T-helper 17 cell (primary cell): ENCODE results near the gene ZBTB7B. TPM values are rescaled to one million over a fixed set of nuclear protein-coding genes. Genes with fewer than 3 reads are reported as not detected.

Experiments
- ATAC-seq: fragments of 150-1000 bp; cut with Tn5 transposase; 2 replicates; pipeline ENCODE4 v1.10.0; 2021; ENCODE audit warnings: mild to moderate bottlenecking, moderate library complexity
- DNase-seq, 3 donors: peaks; one replicate each; pipeline versions ENCODE4 v3.0.0 to v3.0.0-alpha.2; 2020 to 2021
- H3K9me3 ChIP-seq: one replicate; pipeline ENCODE4 v1.7.0; 2013; ENCODE audit warnings: low read length, mild to moderate bottlenecking; ENCODE audit not compliant: control insufficient read depth, poor library complexity, severe bottlenecking
- H3K27ac Mint-ChIP-seq: one replicate; pipeline ENCODE4 v1.8.0; 2022; ENCODE audit warnings: mild to moderate bottlenecking, moderate library complexity, mixed read lengths
- H3K27me3 Mint-ChIP-seq: one replicate; pipeline ENCODE4 v1.8.0; 2022; ENCODE audit warnings: mixed read lengths
- H3K36me3 Mint-ChIP-seq: one replicate; pipeline ENCODE4 v1.8.0; 2022; ENCODE audit warnings: low read depth, mixed read lengths
- H3K4me1 Mint-ChIP-seq: one replicate; pipeline ENCODE4 v1.8.0; 2022; ENCODE audit warnings: mild to moderate bottlenecking, mixed read lengths
- H3K4me3 Mint-ChIP-seq: one replicate; pipeline ENCODE4 v1.8.0; 2022; ENCODE audit warnings: mild to moderate bottlenecking, moderate library complexity, mixed read lengths
- total RNA-seq, 4 donors: library from RNA in 2 of 4; stranded (reverse) in 2 of 4; gene quantifications; one replicate each; pipeline ENCODE4 v1.2.3 and lab custom pipeline; 2022 to 2026

ZBTB7B gene
- total RNA-seq, 2 donors from 2014 or later = 63.8 to 73.6 TPM

DNA sequence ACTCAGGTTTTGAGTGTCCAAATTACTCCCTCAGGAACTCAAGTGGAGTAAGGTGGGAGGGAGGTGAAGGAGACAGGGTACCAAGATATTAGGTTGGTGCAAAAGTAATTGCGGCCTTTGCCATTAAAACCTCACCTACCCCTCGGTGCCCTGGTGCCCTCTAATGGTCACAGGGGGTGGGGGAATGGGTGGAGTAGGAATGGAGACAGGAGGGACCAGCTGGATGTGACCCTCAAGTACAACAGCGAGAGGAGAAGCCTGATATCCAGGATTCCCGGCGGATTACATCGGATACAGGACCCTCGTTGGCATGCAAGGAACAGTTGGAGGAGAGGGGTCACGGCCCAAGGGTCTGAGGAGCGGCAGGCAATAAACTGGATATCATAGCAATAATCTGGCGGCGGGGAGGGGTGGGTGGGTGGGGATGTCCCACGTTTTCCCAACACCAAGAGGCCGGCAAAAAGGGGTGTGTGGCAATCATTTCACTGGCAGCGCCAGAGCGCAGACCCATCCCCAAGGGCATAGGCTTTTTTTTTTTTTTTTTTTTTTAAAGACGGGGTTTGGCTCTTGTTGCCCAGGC, 4.3 kb upstream of the ZBTB7B start:
- ATAC-seq (no peak), DNase-seq (no peak)
- H3K4me1 Mint-ChIP-seq = peaks cover 34% of the 10 kb centered on the region
- H3K27ac Mint-ChIP-seq = peak overlapping the region; percentile 96
- H3K36me3 Mint-ChIP-seq = no peaks in the 10 kb centered on the region
- H3K27me3 Mint-ChIP-seq = no peaks in the 10 kb centered on the region
- peak overlapping the region; percentile 81 for H3K4me3 Mint-ChIP-seq
- H3K9me3 ChIP-seq = no peaks in the 10 kb centered on the region

DNA sequence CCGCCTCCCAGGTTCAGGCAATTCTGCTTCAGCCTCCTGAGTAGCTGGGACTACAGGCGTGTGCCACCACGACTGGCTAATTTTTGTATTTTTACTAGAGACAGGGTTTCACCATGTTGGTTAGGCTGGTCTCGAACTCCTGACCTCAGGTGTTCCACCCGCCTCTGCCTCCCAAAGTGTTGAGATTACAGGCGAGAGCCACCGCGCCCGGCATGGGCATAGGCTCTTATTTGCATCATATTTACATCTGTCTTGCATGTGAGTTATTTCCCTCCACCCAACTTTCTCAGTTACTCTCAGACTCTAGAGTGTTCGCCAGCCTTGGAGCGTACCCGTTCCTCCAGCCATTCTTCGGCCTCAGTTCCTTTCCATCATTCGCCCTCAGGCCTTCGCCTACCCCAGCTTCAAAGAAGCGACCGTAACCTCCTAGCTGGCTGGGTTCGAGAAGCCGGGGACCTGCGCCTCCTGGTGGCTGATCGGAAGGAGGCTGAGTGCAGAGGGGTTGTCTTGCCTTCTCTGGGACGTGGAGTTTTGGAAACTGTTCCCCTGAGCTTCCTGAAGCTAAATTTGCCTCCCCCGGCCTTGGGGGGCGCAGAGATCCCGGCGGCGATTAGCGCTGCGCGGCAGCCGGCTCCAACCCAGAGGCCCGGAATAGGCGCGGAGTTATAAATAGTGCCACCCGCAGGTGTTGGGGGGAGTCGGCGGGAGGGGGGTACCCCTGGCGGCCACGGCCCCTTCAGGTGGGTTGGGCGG, 3.6 kb upstream of the ZBTB7B start:
- peak; percentile 48 to 60 (median 51) for DNase-seq
- Mint-ChIP-seq H3K4me1 (peaks cover 37% of the 10 kb centered on the region), H3K27me3 (no peaks in the 10 kb centered on the region), H3K36me3 (peaks cover 3% of the 10 kb centered on the region), H3K4me3 (peak overlapping the region; percentile 99), H3K27ac (peak overlapping the region; percentile 96)
- ATAC-seq = no peak
- no peaks in the 10 kb centered on the region for H3K9me3 ChIP-seq

DNA sequence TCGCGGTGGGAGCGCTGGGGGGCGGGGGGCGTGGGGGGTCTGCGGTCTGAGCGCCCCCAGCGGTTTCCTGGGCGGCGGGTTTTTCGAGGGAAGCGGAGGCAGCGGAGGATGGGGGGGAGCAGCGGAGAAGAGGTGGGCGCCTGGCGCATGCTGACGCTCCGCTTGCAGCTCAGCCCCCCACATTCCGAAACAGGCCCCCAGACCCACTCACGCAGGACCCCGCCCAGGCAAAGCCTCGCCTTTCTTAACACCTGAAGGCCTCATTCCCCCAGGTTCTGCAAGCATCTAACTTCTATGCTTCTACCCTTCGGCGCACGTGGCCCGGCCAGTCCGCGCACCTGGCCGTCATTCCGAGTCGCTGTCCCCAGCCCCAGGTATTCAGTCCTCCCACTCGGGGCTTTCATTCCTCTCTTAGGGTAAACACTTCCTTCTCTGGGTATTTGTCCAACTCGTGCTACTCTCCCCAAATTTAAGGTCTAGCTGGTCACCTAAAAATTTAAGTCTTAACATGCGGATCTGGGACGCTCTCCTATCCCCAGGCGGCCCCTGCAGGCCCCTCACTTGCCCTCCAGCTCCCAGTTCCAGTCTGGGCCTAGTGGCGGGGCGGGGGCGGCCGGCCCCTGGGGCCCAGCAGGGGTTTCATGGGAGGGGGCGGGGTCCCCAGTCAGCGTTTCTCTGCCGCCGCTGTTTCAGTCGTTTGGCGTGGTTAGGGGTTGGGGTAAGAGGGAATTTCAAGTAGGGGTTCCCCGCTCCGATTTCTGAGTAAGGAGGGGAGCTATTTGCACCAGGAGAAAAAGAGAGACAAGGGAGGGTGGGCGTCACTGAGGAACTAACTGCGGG, 2.8 kb upstream of the ZBTB7B start:
- Mint-ChIP-seq H3K27me3 (no peaks in the 10 kb centered on the region), H3K36me3 (peaks cover 3% of the 10 kb centered on the region), H3K4me3 (peak overlapping the region; percentile 99), H3K4me1 (peaks cover 42% of the 10 kb centered on the region), H3K27ac (peak overlapping the region; percentile 96)
- peak in 2 of 3 donors; percentile 47 to 62 for DNase-seq
- H3K9me3 ChIP-seq = no peaks in the 10 kb centered on the region
- ATAC-seq = no peak

DNA sequence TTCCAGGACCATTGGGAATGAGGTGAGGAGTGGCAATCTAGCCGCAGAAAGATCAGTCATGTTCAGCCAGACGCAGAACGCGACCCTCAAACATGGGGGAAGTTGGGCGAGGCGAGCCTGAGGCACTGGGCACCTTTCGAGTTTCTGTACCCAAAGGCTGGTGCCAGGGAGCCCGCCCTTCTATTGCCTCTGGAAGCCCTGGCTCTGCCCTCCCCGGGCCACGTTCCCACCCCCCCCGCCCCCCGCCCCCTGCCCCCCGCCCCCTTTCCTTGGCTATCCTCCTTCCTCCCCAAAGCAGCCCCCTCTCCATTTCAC, 2.2 kb upstream of the ZBTB7B start:
- Mint-ChIP-seq H3K4me1 (peaks cover 45% of the 10 kb centered on the region), H3K4me3 (peak overlapping the region; percentile 99), H3K27ac (peak overlapping the region; percentile 96), H3K36me3 (peaks cover 3% of the 10 kb centered on the region), H3K27me3 (no peaks in the 10 kb centered on the region)
- DNase-seq = no peak
- no peak for ATAC-seq
- no peaks in the 10 kb centered on the region for H3K9me3 ChIP-seq

DNA sequence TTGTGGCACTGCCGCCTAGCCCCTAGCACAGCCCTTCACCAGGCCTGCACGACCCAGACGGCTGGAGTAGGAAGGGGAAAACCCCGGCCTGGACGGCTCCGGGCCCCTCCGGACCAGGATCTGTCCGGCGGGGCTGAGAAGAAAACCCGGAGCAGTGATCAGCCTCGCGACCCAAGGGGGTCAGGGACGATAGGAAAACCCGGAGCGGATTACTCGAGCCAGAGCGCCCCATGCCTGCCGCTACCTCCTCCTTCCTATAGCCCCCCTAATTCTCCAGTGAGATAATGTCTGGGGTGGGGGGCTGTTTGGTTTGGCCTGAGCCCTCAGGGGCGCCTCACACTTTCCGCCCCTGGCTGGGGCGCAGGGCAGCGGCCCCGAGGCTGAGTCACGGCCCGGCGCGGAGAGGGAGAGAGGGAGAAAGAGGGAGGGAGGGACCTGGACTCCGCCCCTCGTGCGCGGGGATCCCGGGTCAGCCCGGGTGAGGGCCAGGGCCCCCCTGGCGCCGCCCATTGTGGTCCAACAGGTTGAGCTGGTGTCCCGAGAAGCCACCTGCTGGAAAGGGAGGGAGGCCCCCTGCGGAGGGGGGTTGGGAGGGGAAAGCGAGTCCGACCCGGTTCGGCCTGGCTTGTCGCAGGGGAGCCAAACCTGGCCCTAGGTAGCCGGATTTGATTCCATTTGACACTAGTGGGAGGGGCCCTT, 1.7 kb upstream of the ZBTB7B start:
- DNase-seq = peak; percentile 55 to 82 (median 76)
- no peaks in the 10 kb centered on the region for H3K9me3 ChIP-seq
- peak overlapping the region; percentile 99 for H3K4me3 Mint-ChIP-seq
- peak overlapping the region; percentile 96 for H3K27ac Mint-ChIP-seq
- ATAC-seq = peak; percentile 39
- peaks cover 3% of the 10 kb centered on the region for H3K36me3 Mint-ChIP-seq
- H3K4me1 Mint-ChIP-seq = peaks cover 47% of the 10 kb centered on the region
- no peaks in the 10 kb centered on the region for H3K27me3 Mint-ChIP-seq

DNA sequence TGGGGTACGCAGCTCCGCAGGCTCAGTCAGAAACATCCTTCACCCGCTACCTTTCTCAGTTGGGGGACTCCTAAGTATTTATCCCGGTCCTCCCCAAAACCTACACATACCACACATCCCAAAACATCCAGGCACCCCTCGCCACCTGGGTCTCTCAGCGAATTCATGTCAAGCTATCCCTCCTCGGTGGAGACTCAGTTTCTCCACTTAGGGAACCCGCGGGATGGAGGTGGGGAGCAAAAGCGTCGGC, 1.3 kb upstream of the ZBTB7B start:
- H3K4me1 Mint-ChIP-seq = peaks cover 50% of the 10 kb centered on the region
- H3K27ac Mint-ChIP-seq = peak overlapping the region; percentile 96
- no peaks in the 10 kb centered on the region for H3K27me3 Mint-ChIP-seq
- no peak for ATAC-seq
- H3K36me3 Mint-ChIP-seq = peaks cover 3% of the 10 kb centered on the region
- H3K4me3 Mint-ChIP-seq = peak overlapping the region; percentile 99
- H3K9me3 ChIP-seq = no peaks in the 10 kb centered on the region
- DNase-seq = no peak

DNA sequence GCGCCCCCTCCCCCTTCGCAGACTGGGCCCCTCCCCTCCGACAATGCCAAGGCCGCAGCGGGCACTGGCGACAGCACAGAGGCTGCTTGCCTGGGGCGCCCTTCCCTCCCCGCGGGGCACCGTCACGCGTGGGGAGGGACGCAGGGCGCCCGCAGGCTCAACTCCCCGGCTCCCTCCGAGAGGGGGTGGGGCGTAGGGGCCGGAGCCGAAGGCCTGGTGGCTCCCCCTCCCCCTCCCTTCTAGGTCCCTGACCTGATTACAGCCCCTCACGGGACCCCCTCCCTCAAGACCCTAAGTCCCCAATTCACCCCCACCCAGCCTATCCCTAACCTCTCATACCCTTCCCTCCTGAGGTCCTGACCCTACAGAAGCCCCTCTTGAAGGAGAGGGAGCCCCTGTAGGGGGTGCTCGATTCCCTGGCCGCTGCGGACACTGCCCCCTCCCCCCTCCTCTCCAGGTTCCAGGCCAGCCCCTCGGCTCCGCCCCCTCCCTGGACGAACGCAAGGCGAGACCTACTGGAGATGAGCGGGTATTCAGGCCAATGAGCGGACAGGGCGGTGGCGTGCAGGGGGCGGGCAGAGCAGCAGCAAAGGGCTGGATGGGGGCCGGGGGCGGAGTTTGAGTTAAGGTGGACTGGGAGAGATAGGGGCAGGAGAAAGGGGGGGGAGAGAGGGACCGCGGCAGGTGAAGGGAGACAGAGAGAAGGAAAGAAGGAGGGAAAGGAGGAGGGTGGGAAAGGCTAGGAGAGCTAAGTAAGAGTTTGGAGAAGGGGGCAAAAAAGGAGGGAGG, 733 bp upstream of the ZBTB7B start:
- Mint-ChIP-seq H3K4me1 (peaks cover 55% of the 10 kb centered on the region), H3K27me3 (no peaks in the 10 kb centered on the region), H3K36me3 (peaks cover 3% of the 10 kb centered on the region), H3K27ac (peak overlapping the region; percentile 96), H3K4me3 (peak overlapping the region; percentile 99)
- peak; percentile 94 to 96 (median 95) for DNase-seq
- ATAC-seq = peak; percentile 81
- no peaks in the 10 kb centered on the region for H3K9me3 ChIP-seq

DNA sequence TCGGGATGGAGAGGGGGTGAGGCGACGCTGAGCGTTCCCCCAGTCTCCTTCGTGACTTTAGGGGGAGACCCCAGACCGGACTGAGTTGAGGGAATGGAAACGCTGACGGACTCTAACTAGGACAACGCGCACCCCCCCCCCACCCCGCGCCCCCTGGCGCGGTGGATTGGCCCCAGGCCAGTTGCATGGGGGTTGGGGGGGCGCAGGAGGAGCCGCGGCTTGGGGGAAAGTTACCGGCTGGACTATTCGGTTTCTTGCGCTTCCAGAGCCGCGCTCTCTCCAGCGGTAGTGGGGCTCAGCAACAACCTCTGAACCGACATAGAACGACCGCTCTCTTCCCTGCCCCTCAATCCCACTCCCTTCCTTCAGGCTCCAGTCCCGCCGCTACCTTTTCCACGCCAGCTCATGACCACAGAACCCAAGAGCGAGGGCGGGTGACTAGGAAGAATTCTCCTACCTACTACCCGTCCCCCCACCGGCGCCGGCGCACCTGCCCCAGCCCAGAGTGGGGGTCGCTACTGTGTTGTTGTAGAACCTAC, 694 bp downstream of the ZBTB7B start:
- H3K9me3 ChIP-seq = no peaks in the 10 kb centered on the region
- DNase-seq (no peak), ATAC-seq (no peak)
- H3K27me3 Mint-ChIP-seq = no peaks in the 10 kb centered on the region
- H3K27ac Mint-ChIP-seq = peak overlapping the region; percentile 96
- peaks cover 3% of the 10 kb centered on the region for H3K36me3 Mint-ChIP-seq
- peaks cover 48% of the 10 kb centered on the region for H3K4me1 Mint-ChIP-seq
- H3K4me3 Mint-ChIP-seq = peak overlapping the region; percentile 99

DNA sequence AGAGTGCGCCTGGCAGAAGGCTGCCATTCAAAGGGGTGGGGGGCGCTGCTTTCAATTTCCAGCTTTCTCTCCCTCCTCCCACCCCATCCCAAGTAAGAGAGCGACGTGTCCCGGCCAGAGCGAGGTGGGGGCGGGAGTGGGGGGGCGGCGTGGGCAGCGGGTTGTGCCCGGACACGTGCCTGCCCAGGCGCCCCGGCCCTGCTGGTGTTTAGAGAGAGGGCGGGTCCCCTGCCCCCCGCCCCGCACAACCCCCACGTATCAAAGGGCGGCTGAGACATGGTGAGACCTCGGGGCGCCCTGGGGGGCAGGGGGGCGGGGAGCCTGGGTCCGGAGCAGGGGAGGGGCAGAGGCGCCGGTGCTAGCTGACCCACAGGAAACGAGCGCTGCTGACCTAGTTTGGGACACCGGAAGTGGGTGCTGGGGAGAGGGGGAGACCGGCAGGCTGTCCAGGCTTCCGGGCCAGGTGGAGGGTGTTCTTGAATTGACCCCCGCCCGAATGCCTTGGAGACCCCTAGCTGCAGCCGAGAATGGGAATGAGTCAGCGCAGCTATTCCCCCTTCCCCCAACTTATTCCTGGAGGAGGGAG, 1.3 kb downstream of the ZBTB7B start:
- DNase-seq = no peak
- H3K27ac Mint-ChIP-seq = peak overlapping the region; percentile 96

DNA sequence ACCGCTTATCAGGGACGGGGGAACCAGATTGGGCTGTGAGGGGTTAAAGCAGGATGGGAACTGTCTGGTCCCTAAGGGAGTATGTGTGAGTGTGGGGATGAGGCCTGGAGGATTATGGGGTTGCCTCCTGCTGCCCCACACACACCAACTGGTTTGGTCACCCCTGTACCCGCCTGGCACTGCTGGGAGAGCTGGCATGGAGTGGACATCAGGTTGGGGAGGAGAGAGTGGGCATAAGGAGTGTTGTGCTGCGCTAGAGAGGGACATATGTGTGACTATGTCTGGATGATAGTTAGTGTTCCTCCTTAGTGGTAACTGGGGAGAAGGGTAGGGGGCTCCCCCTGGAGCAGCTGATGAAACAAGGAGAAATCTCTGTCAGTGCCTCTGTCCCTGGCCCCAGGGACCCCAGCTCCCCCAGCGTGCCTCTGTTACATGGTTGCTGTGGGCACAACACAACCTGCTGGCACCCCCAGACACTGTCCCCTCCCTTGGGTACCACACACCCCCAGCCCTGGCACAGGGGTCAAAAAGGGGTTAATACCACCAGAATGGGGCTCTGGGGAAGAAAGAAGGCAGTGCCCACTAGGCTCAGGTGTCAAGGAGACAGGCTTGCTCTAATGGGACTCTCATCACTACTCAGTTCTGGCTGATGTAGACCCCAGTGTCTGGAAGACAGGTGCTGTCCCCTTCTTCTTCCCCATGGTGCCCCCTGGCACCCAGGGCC, 1.9 kb downstream of the ZBTB7B start:
- no peaks in the 10 kb centered on the region for H3K9me3 ChIP-seq
- H3K36me3 Mint-ChIP-seq = peaks cover 6% of the 10 kb centered on the region
- H3K4me1 Mint-ChIP-seq = peaks cover 47% of the 10 kb centered on the region
- peak overlapping the region; percentile 99 for H3K4me3 Mint-ChIP-seq
- ATAC-seq (no peak), DNase-seq (no peak)
- H3K27ac Mint-ChIP-seq = peak overlapping the region; percentile 96
- H3K27me3 Mint-ChIP-seq = no peaks in the 10 kb centered on the region

More for the DNA sequence above, 1.3 kb downstream of the ZBTB7B start:
- peaks cover 4% of the 10 kb centered on the region for H3K36me3 Mint-ChIP-seq
- H3K27me3 Mint-ChIP-seq = no peaks in the 10 kb centered on the region
- peaks cover 49% of the 10 kb centered on the region for H3K4me1 Mint-ChIP-seq
- ATAC-seq = no peak
- no peaks in the 10 kb centered on the region for H3K9me3 ChIP-seq
- peak overlapping the region; percentile 99 for H3K4me3 Mint-ChIP-seq

DNA sequence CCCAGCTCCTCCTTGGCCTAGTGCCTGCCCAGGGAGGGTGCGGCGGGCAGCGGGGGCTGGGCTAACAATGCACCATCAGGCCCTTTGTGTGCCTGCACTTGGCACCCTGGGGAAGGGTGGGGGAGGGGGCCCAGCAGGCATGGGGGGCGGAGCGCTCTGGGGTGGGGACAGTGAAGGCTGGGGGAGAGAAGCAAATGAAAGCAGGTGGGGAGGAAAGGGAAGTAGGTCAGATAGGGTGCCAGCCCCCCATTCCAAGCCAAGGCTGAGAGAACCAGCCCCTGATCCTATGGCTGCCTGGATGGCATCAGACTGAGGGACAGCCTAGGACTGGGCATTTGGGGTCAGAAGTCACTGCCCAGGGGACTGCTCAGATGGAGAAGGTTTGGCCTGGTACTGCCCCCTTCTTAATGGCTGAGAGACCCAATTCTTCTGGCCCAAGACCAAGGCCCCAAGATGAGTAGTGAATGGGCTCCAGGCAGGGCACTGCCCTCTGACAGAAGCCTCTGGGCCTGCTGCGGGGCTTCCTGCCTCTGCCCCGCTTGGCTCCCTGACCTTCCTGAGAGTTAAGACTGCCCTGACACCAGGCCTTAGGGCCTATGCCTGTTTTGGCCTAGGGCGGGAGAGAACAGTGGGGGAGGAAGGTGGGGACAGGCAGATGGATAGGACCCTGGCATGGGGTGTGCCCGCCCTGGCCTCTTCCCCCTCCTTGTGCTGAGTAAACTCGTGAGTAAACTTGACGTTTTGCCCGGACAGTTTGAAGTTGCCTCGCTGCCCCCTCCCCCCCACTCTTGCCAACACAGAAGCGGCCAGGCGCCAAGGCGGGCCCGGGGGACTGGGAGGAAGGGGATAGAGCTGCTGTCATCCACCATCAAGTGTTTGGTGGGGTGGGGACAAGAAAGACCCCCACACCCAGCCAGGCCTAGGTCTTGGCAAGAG, 2.7 kb downstream of the ZBTB7B start:
- no peaks in the 10 kb centered on the region for H3K27me3 Mint-ChIP-seq

More for the DNA sequence above, 2.7 kb downstream of the ZBTB7B start:
- H3K9me3 ChIP-seq = no peaks in the 10 kb centered on the region
- H3K4me3 Mint-ChIP-seq = peak overlapping the region; percentile 99
- peaks cover 10% of the 10 kb centered on the region for H3K36me3 Mint-ChIP-seq
- peaks cover 48% of the 10 kb centered on the region for H3K4me1 Mint-ChIP-seq
- DNase-seq (peak in 1 of 3 donors; percentile 37), ATAC-seq (no peak)
- H3K27ac Mint-ChIP-seq = peak overlapping the region; percentile 96
